HepG2 (cell line): Measurements from ENCODE around the gene CXADR. TPM values are rescaled to one million over a fixed set of nuclear protein-coding genes. Genes with fewer than 3 reads are reported as not detected.
A peak's percentile ranks its signal among the peaks of the same experiment; 100 is the strongest.

ENCODE experiments used
- ATAC-seq: fragments of 200-7000 bp; cut with Tn5 transposase; 3 replicates; pipeline ENCODE4 v1.9.1; 2020; ENCODE audit warnings: mild to moderate bottlenecking, moderate library complexity
- BruUV-seq: library from RNA; stranded (reverse); fragments of 400-500 nt; replicated peaks from 2 replicates; lab custom pipeline; 2021; lab: Mats Ljungman, UMichigan
- CTCF ChIA-PET: fragments of 300-600 bp; formaldehyde crosslinking; extraction: SDS; loops from one replicate; lab custom pipeline; 2021; ENCODE audit warnings: low total read pairs, inconsistent platforms, low intra/inter-chr PET ratio; lab: Yijun Ruan, JAX
- POLR2A ChIA-PET: fragments of 350-600 bp; sonication (Branson Sonifier 250); formaldehyde crosslinking; loops from one replicate; lab custom pipeline; 2020; ENCODE audit warnings: antibody characterized with exemption, inconsistent platforms; lab: Yijun Ruan, JAX
- DNase-seq: peaks from one replicate; pipeline ENCODE4 v3.0.0-alpha.2; 2015; ENCODE audit warnings: low spot score
- FAIRE-seq: peaks from 3 replicates; lab custom pipeline; 2011; peaks lifted over from hg19 to GRCh38; lab: Jason Lieb, UNC
- H2AFZ ChIP-seq: one replicate; pipeline ENCODE4 v1.6.1; 2011; ENCODE audit warnings: low read length, inconsistent platforms
- H3K27ac ChIP-seq: fragments of 300-600 bp; 3 replicates; pipeline ENCODE4 v1.8.0; 2011; ENCODE audit warnings: mixed run types, mild to moderate bottlenecking, mixed read lengths, low read length, inconsistent platforms; ENCODE audit not compliant: insufficient read depth; ENCODE audit errors: extremely low read length
- H3K27me3 ChIP-seq, 2 experiments: fragments of 200-600 bp in 1 of 2; 2 replicates in 1 of 2; 3 replicates in 1 of 2; pipeline versions ENCODE4 v1.6.0 to v1.8.0; 2011; ENCODE audit warnings: low read length in 2 of 2, mild to moderate bottlenecking in 2 of 2, moderate library complexity in 2 of 2, inconsistent platforms in 1 of 2; ENCODE audit not compliant: insufficient read depth in 2 of 2, control insufficient read depth in 1 of 2
- H3K36me3 ChIP-seq, 2 experiments: fragments of 200-600 bp in 1 of 2; replicated peaks in 1 of 2; 2 replicates in 1 of 2; 3 replicates in 1 of 2; pipeline versions ENCODE4 v1.5.1 to v1.8.0; 2011; ENCODE audit warnings: low read length in 2 of 2, inconsistent platforms in 1 of 2; ENCODE audit not compliant: insufficient read depth in 2 of 2, control insufficient read depth in 1 of 2
- H3K4me1 ChIP-seq: 2 replicates; pipeline ENCODE4 v1.5.1; 2012; ENCODE audit warnings: low read length, inconsistent platforms; ENCODE audit not compliant: insufficient read depth
- H3K4me2 ChIP-seq: 2 replicates; pipeline ENCODE4 v1.6.0; 2011; ENCODE audit warnings: low read depth, low read length, inconsistent platforms
- H3K4me3 ChIP-seq, 3 experiments: fragments of 200-600 bp in 1 of 3; sonication (generic), shearing (Covaris generic) in 1 of 3; replicated peaks in 1 of 3; 2 replicates each; pipeline ENCODE4 v1.5.1; 2011 to 2016; ENCODE audit warnings: low read length in 3 of 3, inconsistent platforms in 2 of 3, low read depth in 2 of 3, mild to moderate bottlenecking in 2 of 3, control low read depth in 1 of 3, mixed read lengths in 1 of 3; ENCODE audit not compliant: insufficient read depth in 1 of 3
- H3K79me2 ChIP-seq: one replicate; pipeline ENCODE4 v1.6.1; 2011; ENCODE audit warnings: low read length, inconsistent platforms; ENCODE audit not compliant: insufficient read depth
- H3K9ac ChIP-seq: 2 replicates; pipeline ENCODE4 v1.6.0; 2011; ENCODE audit warnings: mild to moderate bottlenecking, low read depth, low read length, inconsistent platforms; ENCODE audit not compliant: insufficient read depth
- H3K9me3 ChIP-seq: 2 replicates; pipeline ENCODE4 v1.5.1; 2012; ENCODE audit warnings: mild to moderate bottlenecking, low read length
- H4K20me1 ChIP-seq: 2 replicates; pipeline ENCODE4 v1.6.0; 2011; ENCODE audit warnings: inconsistent platforms, mild to moderate bottlenecking, low read length, moderate library complexity; ENCODE audit not compliant: insufficient read depth
- AGO1 ChIP-seq: fragments of 200-400 bp; formaldehyde crosslinking; IDR thresholded peaks from 2 replicates; pipeline ENCODE4 v1.6.1; 2017; ENCODE audit warnings: mild to moderate bottlenecking, low read depth, low read length, moderate library complexity; ENCODE audit not compliant: poor library complexity, severe bottlenecking
- CBX1 ChIP-seq: IDR thresholded peaks from one replicate; pipeline ENCODE4 v1.6.1; 2016; ENCODE audit warnings: antibody characterized with exemption, low read depth
- CTCF ChIP-seq: sonication (generic); formaldehyde crosslinking; IDR thresholded peaks from 2 replicates; pipeline ENCODE4 v1.5.0; 2020; ENCODE audit warnings: mild to moderate bottlenecking, missing genetic modification reagents, moderate library complexity
- KAT8 ChIP-seq: IDR thresholded peaks from 2 replicates; pipeline ENCODE4 v1.6.1; 2016; ENCODE audit warnings: missing genetic modification reagents, missing compliant biosample characterization
- KDM1A ChIP-seq: IDR thresholded peaks from 2 replicates; pipeline ENCODE4 v1.6.1; 2016; ENCODE audit warnings: missing compliant biosample characterization
- MTERF4 ChIP-seq: sonication (generic); formaldehyde crosslinking; IDR thresholded peaks from 2 replicates; pipeline ENCODE4 v1.8.0; 2023; ENCODE audit warnings: mild to moderate bottlenecking, missing genetic modification reagents
- NFKB2 ChIP-seq: sonication (generic); formaldehyde crosslinking; IDR thresholded peaks from 2 replicates; pipeline ENCODE4 v1.4.0; 2020; ENCODE audit warnings: missing genetic modification reagents, borderline replicate concordance
- NRL ChIP-seq: sonication (generic); formaldehyde crosslinking; IDR thresholded peaks from 2 replicates; pipeline ENCODE4 v1.5.0; 2020; ENCODE audit warnings: missing genetic modification reagents, mild to moderate bottlenecking, moderate library complexity, borderline replicate concordance
- RFX3 ChIP-seq: IDR thresholded peaks from 2 replicates; pipeline ENCODE4 v1.6.1; 2016; ENCODE audit warnings: missing biosample characterization, missing genetic modification reagents
- SNRNP70 ChIP-seq: fragments of 200-400 bp; formaldehyde crosslinking; IDR thresholded peaks from 2 replicates; pipeline ENCODE4 v1.6.1; 2017; ENCODE audit warnings: mild to moderate bottlenecking, low read depth, low read length, moderate library complexity
- SPEN ChIP-seq: sonication (generic); formaldehyde crosslinking; IDR thresholded peaks from 2 replicates; pipeline ENCODE4 v1.5.1; 2020; ENCODE audit warnings: low read depth, mild to moderate bottlenecking, missing genetic modification reagents
- STAT5B ChIP-seq: sonication (generic); formaldehyde crosslinking; IDR thresholded peaks from 2 replicates; pipeline ENCODE4 v1.4.0; 2020; ENCODE audit warnings: missing genetic modification reagents
- ZBTB21 ChIP-seq: sonication (generic); formaldehyde crosslinking; IDR thresholded peaks from 2 replicates; pipeline ENCODE4 v1.4.0; 2020; ENCODE audit warnings: missing genetic modification reagents
- ZNF207 ChIP-seq: fragments of 450-650 bp; IDR thresholded peaks from 2 replicates; pipeline ENCODE4 v1.6.1; 2016; ENCODE audit warnings: antibody characterized with exemption, borderline replicate concordance
- WGBS: methylation state at CpG from one replicate; pipeline ENCODE4 v1.1.6; 2017; ENCODE audit warnings: low lambda C conversion rate; 5-methylcytosine and 5-hydroxymethylcytosine counted together
- in situ Hi-C: cut with HindIII; loops from 2 replicates; pipeline ENCODE4 v1.10.0; 2017; ENCODE audit warnings: low pct_unique_long_range_greater_than_20kb; ENCODE audit not compliant: extremely low pct_ligation_motif_present
- intact Hi-C: fragments of 100-400 bp; cut with micrococcal nuclease; formaldehyde crosslinking; loops from one replicate; pipeline ENCODE4 v1.10.0; 2022; ENCODE audit not compliant: unreplicated experiment
- polyA plus RNA-seq, 8 experiments: library from polyadenylated mRNA; depleted of rRNA in 3 of 8; stranded (reverse) in 7 of 8; unstranded in 1 of 8; fragments of >200 nt; fragmentation: Illumina TruSeq in 4 of 8; extraction: Trizol in 4 of 8; gene quantifications; 2 replicates each; pipeline versions ENCODE4 v1.2.1 to v1.2.3, GENCODE V29; 2011 to 2016; ENCODE audit warnings: low read depth in 4 of 8, missing spikeins in 1 of 8, mixed read lengths in 1 of 8; ENCODE audit not compliant: insufficient read depth in 1 of 8
- total RNA-seq, 5 experiments: library from RNA; depleted of rRNA; stranded (reverse); fragments of >200 nt; fragmentation: Illumina TruSeq; extraction: Trizol; gene quantifications; 2 replicates each; pipeline ENCODE4 v1.2.3, GENCODE V29; 2016; ENCODE audit warnings: low read depth in 1 of 5
- TF ChIP-seq, protein P1 (sequence below): sonication (generic); formaldehyde crosslinking; IDR thresholded peaks from 2 replicates; pipeline ENCODE4 v1.4.0; 2020; ENCODE audit warnings: low read depth, mild to moderate bottlenecking, missing genetic modification reagents
- TF ChIP-seq, protein P2 (sequence below), 2 experiments: sonication (generic) in 1 of 2; formaldehyde crosslinking in 1 of 2; IDR thresholded peaks; 2 replicates each; pipeline versions ENCODE4 v1.6.1 to v1.9.0; 2014 to 2022; ENCODE audit warnings: antibody characterized with exemption in 1 of 2, borderline replicate concordance in 1 of 2, inconsistent platforms in 1 of 2, low read depth in 1 of 2, missing genetic modification reagents in 1 of 2

Gene CXADR
- total and polyA plus RNA-seq, 2 of the 13 experiments (the other 11 are each of a cell fraction or from before 2014, with no cell fraction given): 86.8 to 110 TPM

- Histone ChIP-seq H4K20me1 (no peaks in the 10 kb centered on the region), H3K4me3 (no peak overlapping the region), H3K9me3 (no peaks in the 10 kb centered on the region), H3K79me2 (no peaks in the 10 kb centered on the region), H3K27ac (peak overlapping the region; percentile 27), H3K27me3 (no peaks in the 10 kb centered on the region), H3K9ac (no peak overlapping the region), H3K36me3 (no peaks in the 10 kb centered on the region), H3K4me1 (peaks cover 92% of the 10 kb centered on the region), H2AFZ (no peak overlapping the region), H3K4me2 (no peak overlapping the region)
- 74% methylated on average over 2 of the region's 2 CpGs for WGBS
- ATAC-seq (no peak), FAIRE-seq (no peak), DNase-seq (no peak)
- in situ Hi-C loops (no loop called here), intact Hi-C loops (no loop called here)
- BruUV-seq: no TSS peak
- ChIA-PET CTCF (no interaction called here), POLR2A (no interaction called here)
- TF ChIP-seq, protein P1, sequence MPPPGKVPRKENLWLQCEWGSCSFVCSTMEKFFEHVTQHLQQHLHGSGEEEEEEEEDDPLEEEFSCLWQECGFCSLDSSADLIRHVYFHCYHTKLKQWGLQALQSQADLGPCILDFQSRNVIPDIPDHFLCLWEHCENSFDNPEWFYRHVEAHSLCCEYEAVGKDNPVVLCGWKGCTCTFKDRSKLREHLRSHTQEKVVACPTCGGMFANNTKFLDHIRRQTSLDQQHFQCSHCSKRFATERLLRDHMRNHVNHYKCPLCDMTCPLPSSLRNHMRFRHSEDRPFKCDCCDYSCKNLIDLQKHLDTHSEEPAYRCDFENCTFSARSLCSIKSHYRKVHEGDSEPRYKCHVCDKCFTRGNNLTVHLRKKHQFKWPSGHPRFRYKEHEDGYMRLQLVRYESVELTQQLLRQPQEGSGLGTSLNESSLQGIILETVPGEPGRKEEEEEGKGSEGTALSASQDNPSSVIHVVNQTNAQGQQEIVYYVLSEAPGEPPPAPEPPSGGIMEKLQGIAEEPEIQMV (CRISPR knock-in tag): no peak
- TF ChIP-seq KDM1A (CRISPR knock-in tag) (no peak), SNRNP70 (no peak), RFX3 (no peak), AGO1 (no peak), NRL (CRISPR knock-in tag) (no peak), MTERF4 (CRISPR knock-in tag) (no peak), KAT8 (CRISPR knock-in tag) (no peak), ZBTB21 (CRISPR knock-in tag) (no peak), SPEN (CRISPR knock-in tag) (no peak), NFKB2 (CRISPR knock-in tag) (no peak), CBX1 (no peak), CTCF (no peak), STAT5B (CRISPR knock-in tag) (no peak), ZNF207 (no peak)
- TF ChIP-seq, protein P2, sequence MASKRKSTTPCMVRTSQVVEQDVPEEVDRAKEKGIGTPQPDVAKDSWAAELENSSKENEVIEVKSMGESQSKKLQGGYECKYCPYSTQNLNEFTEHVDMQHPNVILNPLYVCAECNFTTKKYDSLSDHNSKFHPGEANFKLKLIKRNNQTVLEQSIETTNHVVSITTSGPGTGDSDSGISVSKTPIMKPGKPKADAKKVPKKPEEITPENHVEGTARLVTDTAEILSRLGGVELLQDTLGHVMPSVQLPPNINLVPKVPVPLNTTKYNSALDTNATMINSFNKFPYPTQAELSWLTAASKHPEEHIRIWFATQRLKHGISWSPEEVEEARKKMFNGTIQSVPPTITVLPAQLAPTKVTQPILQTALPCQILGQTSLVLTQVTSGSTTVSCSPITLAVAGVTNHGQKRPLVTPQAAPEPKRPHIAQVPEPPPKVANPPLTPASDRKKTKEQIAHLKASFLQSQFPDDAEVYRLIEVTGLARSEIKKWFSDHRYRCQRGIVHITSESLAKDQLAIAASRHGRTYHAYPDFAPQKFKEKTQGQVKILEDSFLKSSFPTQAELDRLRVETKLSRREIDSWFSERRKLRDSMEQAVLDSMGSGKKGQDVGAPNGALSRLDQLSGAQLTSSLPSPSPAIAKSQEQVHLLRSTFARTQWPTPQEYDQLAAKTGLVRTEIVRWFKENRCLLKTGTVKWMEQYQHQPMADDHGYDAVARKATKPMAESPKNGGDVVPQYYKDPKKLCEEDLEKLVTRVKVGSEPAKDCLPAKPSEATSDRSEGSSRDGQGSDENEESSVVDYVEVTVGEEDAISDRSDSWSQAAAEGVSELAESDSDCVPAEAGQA (IDR thresholded peaks at IDR 0.05; ENCODE audit: low read depth): no peak
- TF ChIP-seq, protein P2 (CRISPR knock-in tag; IDR thresholded peaks at IDR 0.05; ENCODE audit: borderline replicate concordance): no peak
Measured at GRCh38 chr21:17498586-17498985, 14.3 kb upstream of the CXADR start.
